ENCODE data around the gene TOP3B.
A peak's percentile ranks its signal among the peaks of the same experiment; 100 is the strongest.

The TOP3B gene

DNA sequence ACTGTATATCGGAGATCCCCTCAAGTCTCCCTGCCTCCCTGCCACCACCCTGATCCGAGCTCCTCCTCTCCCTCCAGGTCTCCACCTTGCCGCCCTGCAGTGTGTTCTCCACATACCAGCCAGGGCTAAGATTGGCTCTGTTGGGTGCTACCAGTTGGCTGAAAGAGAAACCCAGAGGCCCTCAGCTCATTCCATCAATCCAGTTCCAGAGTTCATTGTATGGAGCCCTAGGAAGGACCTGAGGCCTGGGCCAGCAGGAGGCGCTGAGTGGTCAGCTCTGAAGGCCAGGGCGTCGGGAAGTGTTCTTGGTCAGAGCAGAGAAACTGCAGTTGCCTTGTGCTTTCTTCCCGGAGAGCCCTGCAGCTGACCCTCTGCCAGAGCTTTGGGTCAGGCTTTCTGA lies 2.2 kb upstream of the TOP3B start:
- FAIRE-seq = no peak
- no peak for DNase-seq (ENCODE audit: insufficient read length, low spot score)

DNA sequence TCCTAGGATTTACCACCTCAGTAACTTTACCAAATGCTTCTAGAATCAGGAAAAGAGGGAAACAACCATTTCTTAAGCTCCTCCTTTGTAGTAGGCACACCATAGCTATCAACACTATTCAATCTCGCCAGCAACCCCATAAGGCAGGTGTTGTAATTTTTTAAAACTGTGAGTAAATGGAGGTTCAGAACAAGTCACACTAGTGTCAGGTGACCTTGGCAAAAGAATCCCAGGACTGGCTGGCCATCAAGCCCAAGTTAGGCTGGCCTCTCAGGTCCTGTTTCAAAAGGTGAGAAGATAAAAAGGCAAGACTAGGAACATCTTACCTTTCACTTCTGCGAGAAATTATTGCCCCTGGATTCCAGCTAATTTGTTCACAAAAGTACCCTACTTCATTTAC lies 713 bp downstream of the TOP3B start:
- no peak for FAIRE-seq
- no peak for DNase-seq (ENCODE audit: insufficient read length, low spot score)

DNA sequence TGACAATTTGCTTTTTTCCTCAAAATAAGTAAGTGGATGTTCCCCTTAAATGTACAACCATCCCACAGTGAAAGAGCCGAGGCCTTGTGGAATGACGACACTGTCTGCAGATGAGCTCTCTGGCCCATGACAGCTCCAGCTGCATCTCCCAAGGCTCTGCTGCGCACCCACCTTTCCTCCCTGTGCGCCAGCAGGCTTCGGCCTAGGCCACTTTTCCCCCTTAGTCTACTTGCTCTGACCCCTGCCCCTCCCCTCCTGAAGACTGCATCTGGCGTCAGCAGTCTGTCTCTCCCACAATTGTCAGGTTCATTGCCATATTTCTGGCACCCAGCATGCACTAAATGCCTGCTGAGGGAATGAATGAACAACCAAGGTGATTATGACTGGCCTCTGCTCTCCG lies 2.0 kb downstream of the TOP3B start:
- FAIRE-seq (no peak), DNase-seq (ENCODE audit: insufficient read length, low spot score) (no peak)

DNA sequence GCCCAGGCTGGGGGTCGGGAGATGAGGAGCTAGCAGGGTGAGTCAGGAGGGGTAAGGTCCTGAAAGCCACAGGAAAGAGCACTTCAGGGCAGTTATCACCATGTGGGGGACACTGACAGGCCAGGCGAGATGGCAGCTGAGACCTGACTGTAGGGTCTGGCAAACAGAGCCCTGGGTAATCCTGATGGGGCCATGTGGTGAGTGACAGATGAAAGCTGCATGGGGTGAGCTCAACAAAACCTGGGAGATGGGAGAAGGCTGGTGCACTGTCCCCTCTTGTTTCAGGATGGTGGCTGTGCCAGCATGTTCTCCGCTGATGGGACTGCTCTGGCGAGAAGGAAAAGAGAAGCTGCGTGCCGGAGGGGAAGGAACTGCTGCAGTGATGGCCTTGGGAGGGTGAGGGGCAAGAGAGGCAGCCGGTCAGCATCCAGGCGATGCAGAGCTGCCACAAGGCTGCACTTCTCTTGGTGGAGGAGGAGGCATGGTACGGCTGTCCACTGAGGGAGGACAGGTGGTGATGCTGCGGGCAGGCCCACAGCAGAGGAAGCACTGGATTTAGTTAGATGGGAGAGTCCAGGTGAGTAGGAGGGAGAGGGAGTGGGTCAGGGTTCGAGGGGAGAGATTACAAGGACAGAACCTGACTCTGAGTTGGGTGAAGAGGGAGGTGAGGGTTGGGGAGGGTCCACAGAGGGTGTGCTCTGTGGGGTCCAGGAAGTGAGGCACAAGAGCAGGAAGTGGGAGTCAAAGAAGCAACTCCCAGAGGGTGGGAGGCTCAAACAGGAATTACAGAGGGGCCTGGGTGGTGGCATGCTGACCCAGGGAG lies 3.8 kb downstream of the TOP3B start:
- DNase-seq (ENCODE audit: insufficient read length, low spot score) (no peak), FAIRE-seq (no peak)

DNA sequence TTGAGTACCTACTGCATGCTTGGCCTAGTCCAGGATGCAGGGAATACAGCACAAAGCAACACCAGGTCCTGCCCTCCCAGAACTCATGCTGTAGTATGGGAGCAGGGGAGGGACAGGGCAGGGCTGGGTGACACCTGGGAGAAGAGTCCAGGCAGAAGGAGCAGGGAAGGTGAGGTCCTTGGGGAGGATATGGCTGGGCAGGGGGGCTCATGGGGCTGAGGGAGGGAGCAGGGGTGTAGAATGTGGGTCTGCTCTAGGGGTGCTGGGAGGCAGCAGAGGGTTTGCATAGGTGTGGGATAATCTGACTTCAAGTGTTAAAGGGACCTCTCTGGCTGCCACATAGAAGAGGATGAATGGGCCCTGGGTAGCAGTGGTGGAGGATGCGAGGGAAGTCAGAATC lies 4.8 kb downstream of the TOP3B start:
- no peak for DNase-seq (ENCODE audit: insufficient read length, low spot score)
- no peak for FAIRE-seq

DNA sequence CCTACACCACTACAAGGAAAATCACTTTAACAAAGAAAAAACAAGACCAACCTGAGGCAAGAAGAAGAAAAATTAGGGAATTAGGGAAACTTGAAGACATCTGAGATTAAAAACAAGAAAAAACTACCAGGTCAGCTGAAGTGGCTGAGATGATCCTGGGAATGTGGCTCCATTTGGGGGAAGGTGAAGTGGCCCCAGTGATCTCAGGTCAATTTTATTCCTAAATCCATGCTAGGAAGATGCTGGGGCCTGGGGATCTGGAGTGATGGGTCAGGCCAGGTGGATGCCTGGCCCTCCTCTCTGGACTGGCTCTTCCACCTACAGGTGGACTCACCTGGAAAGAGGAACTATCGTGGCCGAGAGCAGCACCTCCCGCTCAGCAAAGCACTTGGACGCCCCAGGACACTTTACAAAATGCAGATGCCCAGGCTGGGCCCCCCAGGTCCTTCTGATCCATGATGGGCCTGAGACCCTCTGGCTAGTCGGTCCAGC lies 6.7 kb downstream of the TOP3B start:
- DNase-seq (ENCODE audit: insufficient read length, low spot score) (no peak), FAIRE-seq (no peak)

DNA sequence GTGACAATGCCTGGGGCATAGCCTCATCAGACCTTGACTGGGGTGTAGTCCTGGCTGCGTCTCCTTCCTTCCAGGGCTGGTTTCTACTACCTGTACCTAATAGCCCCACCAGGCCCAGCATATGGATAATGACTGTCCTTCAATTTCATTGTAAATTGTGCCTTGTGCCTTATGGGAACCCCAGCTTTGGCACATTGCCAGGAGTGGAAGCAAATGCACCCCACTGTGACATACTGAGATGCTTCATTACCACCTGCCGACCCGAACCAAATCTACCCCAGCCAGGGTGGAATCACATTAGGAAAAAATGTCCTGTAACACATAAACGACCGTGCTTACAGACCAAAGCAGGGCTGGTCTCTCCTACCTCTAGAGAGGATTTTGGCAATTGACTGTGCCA lies 7.3 kb downstream of the TOP3B start:
- FAIRE-seq (no peak), DNase-seq (ENCODE audit: insufficient read length, low spot score) (no peak)

DNA sequence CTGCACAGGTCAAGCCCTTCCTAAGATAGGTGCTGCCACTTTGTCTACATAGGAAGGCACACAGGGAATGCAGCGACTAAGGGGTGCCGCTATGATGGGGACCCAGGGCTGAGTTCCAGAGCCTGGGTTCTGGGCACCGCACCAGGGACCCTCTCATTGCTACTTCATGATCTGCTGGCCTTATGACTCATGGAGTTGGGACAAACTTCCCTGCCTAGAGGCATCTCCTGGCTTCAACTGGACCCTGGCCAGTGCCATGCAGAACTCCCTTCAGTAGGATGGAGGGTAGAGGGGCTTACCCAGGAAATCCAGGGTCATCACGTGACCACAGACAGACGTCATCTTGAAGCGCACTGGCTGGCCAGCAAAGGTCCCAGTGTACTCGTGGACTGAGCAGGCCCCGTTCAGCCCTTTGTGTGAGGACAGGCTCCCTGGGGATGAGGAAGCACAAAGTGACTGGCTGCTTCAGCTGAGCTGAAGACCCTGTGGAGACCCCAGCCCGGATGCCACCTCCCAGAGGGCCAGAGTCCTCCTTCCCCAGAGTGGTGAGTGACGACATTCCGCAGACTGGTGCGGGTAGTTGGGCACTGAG lies 8.4 kb downstream of the TOP3B start:
- DNase-seq (ENCODE audit: insufficient read length, low spot score) = no peak
- no peak for FAIRE-seq

DNA sequence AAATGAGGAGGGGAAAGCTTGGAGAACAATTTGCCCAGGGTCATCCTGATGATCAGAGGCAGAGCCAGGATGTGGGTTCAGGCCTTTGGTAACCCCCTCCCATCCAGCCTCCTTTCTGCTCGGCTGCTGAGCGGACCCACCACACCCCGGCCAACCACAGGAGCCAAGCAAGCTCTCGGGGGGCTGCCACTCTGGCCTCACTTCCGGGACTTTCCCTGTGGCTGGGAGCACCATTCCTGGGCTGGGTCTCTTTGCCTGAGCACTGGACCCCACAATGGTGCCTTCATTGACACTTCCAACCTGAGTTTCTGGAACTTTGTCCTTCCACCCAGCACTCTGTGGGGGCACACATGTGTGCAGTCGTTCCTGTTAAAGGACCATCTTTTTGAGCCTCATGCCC lies 9.8 kb downstream of the TOP3B start:
- FAIRE-seq = no peak
- DNase-seq (ENCODE audit: insufficient read length, low spot score) = no peak

DNA sequence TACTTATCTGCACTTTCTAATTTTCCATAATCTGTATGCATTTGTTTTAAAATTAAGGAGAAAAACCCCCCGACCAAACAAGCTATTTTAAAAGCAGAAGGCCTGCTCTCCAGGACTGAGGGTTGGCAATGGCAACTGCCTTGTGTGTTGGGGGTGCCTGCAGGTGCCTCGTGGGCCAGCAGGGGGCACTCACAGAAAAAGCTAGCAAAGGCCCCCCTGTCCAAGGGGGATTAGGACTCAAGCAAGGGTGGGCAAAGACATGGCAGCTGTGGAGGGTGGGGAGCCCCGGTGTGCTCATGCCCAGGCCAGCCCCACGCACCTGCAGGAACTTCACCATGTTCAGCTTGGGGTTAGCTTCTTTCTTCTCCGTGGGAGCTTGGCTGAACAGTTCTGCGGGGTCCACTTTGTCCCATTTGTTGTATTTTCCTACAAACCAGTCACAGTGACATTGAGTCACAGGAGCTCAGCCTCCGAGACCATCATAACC lies 10.3 kb downstream of the TOP3B start:
- FAIRE-seq (no peak), DNase-seq (ENCODE audit: insufficient read length, low spot score) (peak; percentile 32)

DNA sequence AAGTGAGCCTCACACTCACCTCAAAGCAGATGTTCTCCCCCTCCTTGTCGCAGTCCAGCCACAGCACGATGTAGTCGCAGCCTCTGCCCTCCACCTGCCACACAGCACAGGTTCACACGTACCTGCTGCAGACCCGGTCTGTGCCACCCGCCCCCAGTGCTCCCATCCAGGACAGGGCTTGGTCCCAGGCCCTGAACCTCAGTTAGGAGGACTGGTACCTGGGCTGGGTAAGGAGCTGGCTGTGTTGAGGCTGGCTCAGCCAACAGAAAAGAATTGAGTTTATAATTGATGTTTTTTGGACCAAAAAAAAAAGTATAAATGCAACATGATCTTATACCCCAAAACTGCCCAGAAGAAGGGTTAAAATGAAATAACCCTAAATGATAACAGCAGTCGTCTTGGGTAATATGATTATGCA lies 10.7 kb downstream of the TOP3B start:
- DNase-seq (ENCODE audit: insufficient read length, low spot score) (no peak), FAIRE-seq (no peak)

DNA sequence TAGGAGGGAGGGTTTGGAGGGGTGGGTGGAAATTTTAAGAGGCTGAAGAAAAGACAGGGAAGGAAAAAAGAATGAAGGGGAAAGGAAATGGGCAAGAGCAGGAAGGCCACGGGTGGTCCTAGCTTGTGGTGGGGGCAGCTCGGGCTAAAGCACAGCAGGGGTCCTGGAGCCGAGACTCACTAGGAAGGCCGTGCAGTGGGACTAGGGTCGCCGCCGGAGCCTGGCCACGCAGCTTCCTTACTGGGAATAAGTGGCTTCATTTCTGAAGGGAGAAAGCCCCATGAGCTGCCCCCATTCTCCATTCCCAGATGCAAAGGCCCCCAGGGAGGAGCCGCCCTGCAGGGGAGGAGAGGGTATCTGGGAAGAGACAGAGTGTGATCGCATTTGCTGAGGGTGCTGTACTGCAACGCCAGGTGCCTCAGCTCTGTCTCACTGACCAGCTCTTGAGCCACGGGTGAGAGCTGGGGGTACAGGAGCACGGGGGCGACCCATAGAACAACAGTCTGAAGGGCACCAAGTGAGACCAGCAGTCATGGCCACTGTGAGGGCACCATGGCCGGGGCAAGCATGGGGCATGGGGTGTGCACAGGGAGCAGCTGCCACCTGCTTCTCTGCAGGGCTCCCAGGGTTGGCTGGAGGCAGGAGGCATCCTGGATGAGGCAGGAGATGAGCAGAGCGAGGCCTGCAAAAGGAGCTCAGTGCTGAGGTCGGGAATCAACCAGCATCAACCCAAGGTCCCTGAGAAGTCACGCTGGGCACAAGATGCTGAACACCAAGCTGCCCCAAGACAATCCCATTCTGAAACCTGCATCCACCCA lies 11.6 kb downstream of the TOP3B start:
- FAIRE-seq (no peak), DNase-seq (ENCODE audit: insufficient read length, low spot score) (no peak)

DNA sequence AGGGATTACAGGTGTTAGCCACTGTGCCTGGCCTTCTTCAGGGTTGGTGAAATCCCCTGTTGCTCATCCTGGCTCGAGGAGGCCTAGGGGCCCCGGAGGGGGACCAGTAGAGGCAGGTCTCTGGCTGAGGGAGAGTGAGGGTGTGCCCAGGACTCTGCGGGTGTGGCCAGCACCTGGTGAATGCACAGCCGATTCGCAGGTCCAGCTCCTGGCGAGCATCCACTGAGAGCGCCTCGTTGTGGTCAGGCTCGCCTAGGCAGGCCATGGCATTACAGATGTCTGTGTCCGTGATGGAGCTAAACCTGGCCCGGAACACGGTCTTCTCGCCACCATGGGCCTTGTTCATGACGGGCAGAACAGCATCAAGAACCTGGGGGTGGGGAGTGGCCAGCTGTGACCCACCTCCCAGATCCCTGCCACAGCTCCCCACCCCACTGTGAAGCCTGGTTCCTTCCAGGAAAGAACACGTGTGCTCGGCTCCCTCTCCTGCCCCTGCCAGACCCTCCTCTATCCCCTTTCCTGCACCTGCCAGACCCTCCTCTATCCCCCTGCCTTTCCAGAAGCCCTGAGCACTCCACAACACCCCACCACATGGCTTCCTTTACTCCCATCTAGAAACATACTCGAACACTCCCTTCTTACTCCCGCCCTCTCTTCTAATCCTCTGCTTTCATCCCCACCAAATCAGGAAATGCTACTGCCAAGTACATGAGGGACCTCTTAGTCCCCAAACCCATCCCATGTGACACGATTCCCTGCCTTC lies 12.4 kb downstream of the TOP3B start:
- DNase-seq (ENCODE audit: insufficient read length, low spot score) (no peak), FAIRE-seq (no peak)

DNA sequence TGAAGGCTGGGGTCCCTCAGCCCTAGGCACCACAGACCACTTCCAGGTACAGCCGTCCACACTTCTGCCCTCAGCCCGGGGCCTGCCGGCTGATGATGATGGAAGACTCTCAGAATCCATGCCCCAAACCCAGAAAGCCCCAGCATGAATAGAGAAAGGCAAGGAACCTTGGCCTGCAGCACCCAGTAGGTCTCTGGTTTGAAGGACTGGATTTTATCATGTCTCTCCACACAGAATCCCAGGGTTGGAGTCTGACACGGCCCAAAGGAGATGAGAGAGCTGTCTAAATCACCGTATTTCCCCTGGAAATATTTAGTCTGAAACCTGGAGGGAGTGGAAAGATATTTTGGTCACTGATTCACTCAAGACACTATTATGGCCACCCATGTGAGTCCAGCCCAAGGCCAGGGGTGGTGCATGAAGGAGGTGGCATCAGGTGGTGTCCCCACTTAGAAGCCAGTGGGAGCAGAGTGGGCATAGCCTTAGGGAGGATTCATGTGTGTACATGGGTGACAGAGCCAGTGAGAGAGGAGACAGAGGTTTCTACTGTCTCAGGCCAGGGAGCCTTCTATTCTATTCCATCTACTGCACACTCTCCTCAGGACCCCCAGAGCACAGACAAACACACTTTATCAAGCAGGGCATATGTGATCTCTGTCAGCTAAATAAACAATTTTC lies 14.0 kb downstream of the TOP3B start:
- FAIRE-seq (no peak), DNase-seq (ENCODE audit: insufficient read length, low spot score) (no peak)

DNA sequence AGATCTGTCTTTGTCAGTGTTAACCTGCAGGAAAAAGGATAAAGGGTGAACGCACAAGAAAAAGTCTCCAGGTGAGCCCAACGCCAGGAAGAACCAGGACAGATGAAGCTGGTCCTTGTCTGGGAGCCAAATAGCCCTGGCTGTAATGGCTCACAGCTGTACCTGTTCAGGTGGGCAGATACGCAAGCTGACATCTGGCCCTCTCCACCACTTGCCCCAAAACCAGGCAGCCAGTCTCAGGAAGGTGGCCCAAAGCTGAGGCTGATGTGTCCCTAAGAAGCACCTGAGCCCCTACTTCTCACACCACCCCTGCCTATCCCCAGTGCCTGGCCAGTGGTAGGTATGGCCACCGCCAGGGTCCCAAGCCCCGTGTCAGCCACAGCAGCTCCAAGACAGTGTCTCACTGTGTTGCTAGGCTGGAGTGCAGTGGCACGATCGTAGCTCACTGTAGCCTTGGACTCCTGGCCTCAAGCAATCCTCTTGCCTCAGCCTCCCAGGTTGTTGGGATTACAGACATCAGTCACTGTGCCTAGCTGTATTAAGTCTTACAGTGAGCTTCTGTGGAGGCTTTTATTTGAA lies 14.8 kb downstream of the TOP3B start:
- no peak for FAIRE-seq
- no peak for DNase-seq (ENCODE audit: insufficient read length, low spot score)

DNA sequence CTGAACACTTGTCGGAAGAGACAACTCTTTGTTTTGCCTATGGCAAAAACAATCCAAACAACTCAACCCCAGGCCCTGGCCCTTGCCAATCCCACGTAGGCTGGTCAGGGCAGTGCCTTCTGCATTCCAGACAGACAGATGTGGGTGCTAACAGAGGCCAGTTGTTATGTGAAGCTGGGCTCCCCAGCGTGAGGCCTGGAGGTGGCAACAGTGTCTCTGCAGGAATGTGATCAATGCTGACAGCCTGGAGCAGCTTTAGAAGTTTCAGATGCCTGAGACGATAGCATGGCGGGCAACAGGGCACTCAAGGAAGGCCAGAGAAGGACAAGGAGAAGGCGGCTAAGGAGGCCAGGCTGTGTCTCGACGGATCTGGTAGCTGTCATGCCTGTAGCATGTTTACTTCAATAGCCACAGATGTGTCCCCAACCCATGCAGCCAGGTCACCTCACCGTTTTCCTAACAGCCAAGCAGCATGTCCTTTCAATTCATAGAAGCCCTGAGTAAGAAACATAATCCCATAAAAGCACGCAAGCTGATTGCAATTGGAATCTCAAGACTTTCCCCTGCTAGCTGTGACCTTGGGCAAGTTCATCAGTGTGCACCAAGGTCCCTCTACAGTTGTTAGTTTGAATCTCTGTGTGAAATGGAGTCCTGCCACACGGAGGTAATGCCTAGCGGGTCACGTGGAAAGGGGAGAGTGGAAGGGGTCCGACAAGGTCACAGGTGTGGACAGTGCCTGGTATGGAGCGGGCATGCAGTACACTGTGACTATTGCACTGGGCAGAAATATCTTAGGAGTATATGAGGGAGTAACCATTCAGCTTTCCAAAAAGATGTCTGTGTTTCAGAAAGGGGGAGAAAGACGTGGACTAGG lies 15.7 kb downstream of the TOP3B start:
- DNase-seq (ENCODE audit: insufficient read length, low spot score) (no peak), FAIRE-seq (no peak)

DNA sequence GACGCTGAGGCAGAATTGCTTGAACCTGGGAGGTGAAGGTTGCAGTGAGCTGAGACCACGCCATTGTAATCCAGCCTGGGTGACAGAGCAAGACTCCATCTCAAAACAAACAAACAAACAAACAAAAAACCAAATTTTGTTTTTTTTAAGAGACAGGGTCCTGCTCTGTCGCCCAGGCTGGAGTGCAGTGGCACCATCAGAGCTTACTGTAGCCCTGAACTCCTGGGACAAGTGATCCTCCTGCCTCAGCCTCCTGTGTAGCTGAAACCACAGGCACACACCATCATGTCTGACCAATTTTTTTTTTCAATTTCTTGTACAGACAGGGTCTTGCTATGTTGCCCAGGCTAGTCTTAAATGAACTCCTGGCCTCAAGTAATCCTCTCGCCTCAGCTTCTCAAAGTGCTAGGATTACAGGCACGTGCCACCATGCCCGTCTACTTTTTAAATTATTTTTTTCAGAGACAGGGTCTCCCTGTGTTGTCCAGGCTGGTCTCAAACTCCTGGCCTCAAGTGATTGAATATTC lies 16.8 kb downstream of the TOP3B start:
- no peak for FAIRE-seq
- DNase-seq (ENCODE audit: insufficient read length, low spot score) = no peak

DNA sequence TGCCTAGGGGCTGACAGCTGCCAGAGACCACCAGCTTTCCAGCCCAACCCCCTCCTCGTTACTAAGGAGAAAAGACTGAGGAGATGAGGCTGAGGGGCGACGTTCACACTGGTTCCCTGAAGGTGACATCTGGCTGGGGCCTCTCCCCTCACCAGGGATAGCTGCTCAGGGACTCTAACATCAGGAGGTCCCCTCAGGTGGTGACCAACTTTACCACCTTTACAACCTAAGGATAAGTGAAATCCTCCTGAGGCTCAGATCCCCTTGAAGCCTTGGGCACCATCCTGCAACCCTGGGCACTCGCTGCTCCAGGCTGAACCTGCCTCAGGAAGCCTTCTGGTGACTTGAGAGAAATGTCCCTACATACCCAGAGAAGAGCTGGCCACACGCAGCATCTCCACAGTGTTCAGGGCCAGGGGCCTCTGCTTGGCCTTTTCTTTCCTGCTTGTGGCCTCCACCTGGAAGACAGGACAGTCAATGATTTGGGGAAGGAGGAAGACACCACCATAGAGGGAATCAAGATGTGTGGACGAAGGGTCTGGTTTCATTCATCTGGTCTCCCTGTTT lies 17.6 kb downstream of the TOP3B start:
- FAIRE-seq = no peak

More for the DNA sequence above, 17.6 kb downstream of the TOP3B start:
- DNase-seq (ENCODE audit: insufficient read length, low spot score) = no peak

Measured in HTR-8/SVneo (cell line).